DMS79 (cell line): ENCODE results near the gene PCBP1.
"Not testable (repeated sequence)": the region's sequence is repeated elsewhere in the genome, so short reads cannot be mapped to it uniquely, and the experiment has no call there.

ENCODE experiments used
- DNase-seq: peaks from one replicate; lab custom pipeline; 2025; lab: John Stamatoyannopoulos, UW

Gene PCBP1

GRCh38 chr2:70081221-70081620 is 6.1 kb upstream of the PCBP1 start:
- no peak for DNase-seq

GRCh38 chr2:70083344-70084156 is 3.7 kb upstream of the PCBP1 start:
- no peak for DNase-seq

- DNase-seq, result peak; percentile 82
Observed at GRCh38 chr2:70084973-70085710, 2.1 kb upstream of the PCBP1 start.

- no peak for DNase-seq
Observed at GRCh38 chr2:70085711-70086277, 1.5 kb upstream of the PCBP1 start.

- peak; percentile 77 for DNase-seq
Observed at GRCh38 chr2:70086278-70086837, 919 bp upstream of the PCBP1 start.

GRCh38 chr2:70087702-70088597 is 673 bp downstream of the PCBP1 start:
- peak; percentile 58 for DNase-seq

GRCh38 chr2:70088598-70089219 is 1.4 kb downstream of the PCBP1 start:
- DNase-seq, result no peak

- DNase-seq, result peak; percentile 34
Observed at GRCh38 chr2:70089220-70089982, 2.1 kb downstream of the PCBP1 start.

GRCh38 chr2:70089983-70090525 is 2.8 kb downstream of the PCBP1 start:
- DNase-seq, result no peak

- no peak for DNase-seq
Observed at GRCh38 chr2:70090706-70091334, 3.5 kb downstream of the PCBP1 start.

GRCh38 chr2:70091364-70091763 is 4.1 kb downstream of the PCBP1 start:
- DNase-seq, result no peak

- DNase-seq, result no peak
Observed at GRCh38 chr2:70091816-70092215, 4.5 kb downstream of the PCBP1 start.

- DNase-seq, result not testable (repeated sequence)
Observed at GRCh38 chr2:70092576-70093243, 5.4 kb downstream of the PCBP1 start.

GRCh38 chr2:70094171-70094977 is 7.1 kb downstream of the PCBP1 start:
- no peak for DNase-seq

- DNase-seq, result no peak
Observed at GRCh38 chr2:70094978-70095719, 7.9 kb downstream of the PCBP1 start.

- DNase-seq, result no peak
Observed at GRCh38 chr2:70095720-70096670, 8.7 kb downstream of the PCBP1 start.
